Gastrocnemius medialis (tissue), 4 donors: ENCODE measurements around the gene PCDHGA7. TPM values are rescaled to one million over a fixed set of nuclear protein-coding genes. Genes with fewer than 3 reads are reported as not detected.
"Not testable (repeated sequence)": the region's sequence is repeated elsewhere in the genome, so short reads cannot be mapped to it uniquely, and the experiment has no call there.

Source experiments
- ATAC-seq, 2 donors: fragments of 150-250 bp; one replicate each; pipeline ENCODE4 v1.9.1; 2016
- DNase-seq, 2 donors: peaks; one replicate each; pipeline ENCODE4 v3.0.0-alpha.2; 2019
- H3K27ac ChIP-seq, 4 donors: fragments of 200-600 bp; sonication (generic); 1 replicate in 1 of 4; 2 replicates in 3 of 4; pipeline ENCODE4 v1.5.1; 2016 to 2018; ENCODE audit warnings: mild to moderate bottlenecking in 2 of 4, moderate library complexity in 1 of 4
- H3K27me3 ChIP-seq, 3 donors: fragments of 200-600 bp; sonication (generic) in 2 of 3; 1 replicate in 1 of 3; 2 replicates in 2 of 3; pipeline versions ENCODE4 v1.5.1 to v1.6.0; 2016 to 2019; ENCODE audit warnings: mild to moderate bottlenecking in 1 of 3, moderate library complexity in 1 of 3
- H3K36me3 ChIP-seq, 2 donors: fragments of 200-600 bp; sonication (generic) in 1 of 2; one replicate each; pipeline ENCODE4 v1.5.1; 2017 to 2018
- H3K4me1 ChIP-seq, 2 donors: fragments of 200-600 bp; sonication (generic) in 1 of 2; one replicate each; pipeline ENCODE4 v1.5.1; 2016 to 2017; ENCODE audit warnings: mild to moderate bottlenecking in 2 of 2
- H3K4me3 ChIP-seq, 4 donors: fragments of 200-600 bp; sonication (generic) in 3 of 4; 1 replicate in 1 of 4; 2 replicates in 3 of 4; pipeline ENCODE4 v1.5.1; 2016 to 2019; ENCODE audit warnings: mild to moderate bottlenecking in 2 of 4
- H3K9me3 ChIP-seq, 3 donors: fragments of 200-600 bp; sonication (generic) in 2 of 3; 1 replicate in 1 of 3; 2 replicates in 2 of 3; pipeline ENCODE4 v1.5.1; 2016 to 2019
- CTCF ChIP-seq, 5 experiments: fragments of 450-650 bp in 3 of 5; fragments of 200-600 bp in 2 of 5; sonication (generic) in 2 of 5; IDR thresholded peaks in 4 of 5; conservative IDR thresholded peaks in 1 of 5; 1 replicate in 4 of 5; 2 replicates in 1 of 5; pipeline ENCODE4 v1.5.1; 2016 to 2019; ENCODE audit warnings: antibody characterized with exemption in 5 of 5, mild to moderate bottlenecking in 3 of 5, moderate library complexity in 3 of 5
- POLR2A ChIP-seq, 2 donors: fragments of 450-650 bp; IDR thresholded peaks; one replicate each; pipeline ENCODE4 v1.6.1; 2017; ENCODE audit warnings: antibody characterized with exemption in 2 of 2, mild to moderate bottlenecking in 2 of 2, moderate library complexity in 2 of 2
- in situ Hi-C, 4 donors: fragments of 200-750 bp; cut with MboI; loops; one replicate each; pipeline versions ENCODE4 v1.15.0 to v1.8.0; 2017; ENCODE audit warnings: low sequenced_read_pairs in 4 of 4
- intact Hi-C: fragments of 100-400 bp; cut with DNase I; formaldehyde crosslinking; loops from one replicate; pipeline ENCODE4 v1.15.1; 2023; ENCODE audit warnings: low total_unique reads
- total RNA-seq, 4 donors: library from RNA; depleted of rRNA; stranded (reverse); fragments of >200 nt; gene quantifications; one replicate each; pipeline versions ENCODE4 v1.1.0 to v1.2.3, GENCODE V29; 2016

The PCDHGA7 gene
- total RNA-seq, 4 donors from 2014 or later: 1.3 to 2.4 (median 1.9) TPM

GRCh38 chr5:141343242-141343952, 39.1 kb upstream of the PCDHGA7 start, which contains the start of gene PCDHGA3:
Gene PCDHGA3 (plus strand): TSS chr5:141343829. CDS start chr5:141344034, 205 bp downstream.
- ATAC-seq: peak; percentile 12 to 76
- Histone ChIP-seq H3K36me3 (no peaks in the 10 kb centered on the region), H3K9me3 (peaks cover 0 to 25% (median 0%) of the 10 kb centered on the region in 3 donors), H3K27ac (peak within 1 kb of the TSS; percentile 56 to 73 (median 63)), H3K27me3 (peaks cover 4 to 13% (median 8%) of the 10 kb centered on the region in 3 donors), H3K4me3 (peak within 1 kb of the TSS; percentile 34 to 57 (median 44)), H3K4me1 (no peaks in the 10 kb centered on the region)
- TF ChIP-seq CTCF (IDR thresholded peaks at IDR 0.05 in 4 of 5, conservative IDR thresholded peaks at IDR 0.05 in 1 of 5) (peak in 4 of 5 experiments; percentile 29 to 46 (median 44)), POLR2A (IDR thresholded peaks at IDR 0.05) (no peak)
- in situ Hi-C loops (loop anchor here in 1 of 4 donors (10.0 kb wide), 1 partner anchor 221 kb away; no protein-coding TSS in a partner anchor), intact Hi-C loops (no loop called here)
- DNase-seq: no peak

GRCh38 chr5:141343953-141344463, 38.5 kb upstream of the PCDHGA7 start:
- Histone ChIP-seq H3K27ac (peak overlapping the region; percentile 56 to 73 (median 63)), H3K27me3 (peaks cover 4 to 13% (median 8%) of the 10 kb centered on the region in 3 donors), H3K36me3 (no peaks in the 10 kb centered on the region), H3K4me3 (peak overlapping the region; percentile 34 to 57 (median 44)), H3K9me3 (peaks cover 0 to 21% (median 0%) of the 10 kb centered on the region in 3 donors), H3K4me1 (no peaks in the 10 kb centered on the region)
- in situ Hi-C loops: loop anchor here in 1 of 4 donors (10.0 kb wide), 1 partner anchor 221 kb away; no protein-coding TSS in a partner anchor
- DNase-seq (no peak), ATAC-seq (peak; percentile 36 to 60)
- TF ChIP-seq CTCF (IDR thresholded peaks at IDR 0.05 in 4 of 5, conservative IDR thresholded peaks at IDR 0.05 in 1 of 5) (no peak), POLR2A (IDR thresholded peaks at IDR 0.05) (no peak)
- intact Hi-C loops: no loop called here

GRCh38 chr5:141345327-141345726, 37.2 kb upstream of the PCDHGA7 start:
- Histone ChIP-seq H3K27me3 (peaks cover 8 to 9% (median 8%) of the 10 kb centered on the region in 3 donors), H3K4me1 (no peaks in the 10 kb centered on the region), H3K27ac (no peak overlapping the region), H3K36me3 (no peaks in the 10 kb centered on the region), H3K4me3 (peak overlapping the region in 1 of 4 donors; percentile 43), H3K9me3 (peaks cover 0 to 9% (median 0%) of the 10 kb centered on the region in 3 donors)
- intact Hi-C loops (no loop called here), in situ Hi-C loops (loop anchor here in 1 of 4 donors (10.0 kb wide), 1 partner anchor 219 kb away; no protein-coding TSS in a partner anchor)
- DNase-seq (no peak), ATAC-seq (no peak)
- TF ChIP-seq POLR2A (IDR thresholded peaks at IDR 0.05) (no peak), CTCF (IDR thresholded peaks at IDR 0.05 in 4 of 5, conservative IDR thresholded peaks at IDR 0.05 in 1 of 5) (no peak)

GRCh38 chr5:141346017-141346416, 36.5 kb upstream of the PCDHGA7 start:
- H3K4me1 ChIP-seq, ATAC-seq, H3K27ac ChIP-seq, intact Hi-C loops, H3K36me3 ChIP-seq, H3K4me3 ChIP-seq, H3K9me3 ChIP-seq, DNase-seq, H3K27me3 ChIP-seq: not testable (repeated sequence)
- in situ Hi-C loops: loop anchor here in 1 of 4 donors (10.0 kb wide), 1 partner anchor 219 kb away; no protein-coding TSS in a partner anchor
